SK-N-SH (cell line): ENCODE data around the gene PHF21A.

Experiments used
- CHD2 ChIP-seq: fragments of 150-350 bp; IDR thresholded peaks from 2 replicates; pipeline ENCODE4 v1.6.1; 2018; ENCODE audit warnings: low read length; ENCODE audit not compliant: partially characterized antibody
- EP300 ChIP-seq, 2 experiments: IDR thresholded peaks; 2 replicates each; pipeline versions ENCODE4 v1.4.0 to v1.6.1; 2012; ENCODE audit warnings: borderline replicate concordance in 1 of 2, low read depth in 1 of 2, low read length in 1 of 2
- EZH2phosphoT487 ChIP-seq: fragments of 200-600 bp; sonication (generic); IDR thresholded peaks from 2 replicates; pipeline ENCODE4 v1.6.1; 2017; ENCODE audit warnings: low read depth, mixed run types, mild to moderate bottlenecking, antibody characterized with exemption, moderate library complexity, borderline replicate concordance
- POLR2AphosphoS5 ChIP-seq: IDR thresholded peaks from 2 replicates; pipeline ENCODE4 v1.6.1; 2012; ENCODE audit warnings: low read depth, low read length
- RCOR1 ChIP-seq: fragments of 150-350 bp; IDR thresholded peaks from 2 replicates; pipeline ENCODE4 v1.6.1; 2017; ENCODE audit warnings: antibody characterized with exemption, low read length
- SIN3A ChIP-seq: IDR thresholded peaks from 2 replicates; pipeline ENCODE4 v1.6.1; 2012; ENCODE audit warnings: low read depth, mild to moderate bottlenecking, low read length, moderate library complexity, borderline replicate concordance
- TEAD4 ChIP-seq: IDR thresholded peaks from 2 replicates; pipeline ENCODE4 v1.4.0; 2012; ENCODE audit warnings: mild to moderate bottlenecking, borderline replicate concordance; ENCODE audit not compliant: insufficient read depth
- TF ChIP-seq, protein P1 (sequence below): IDR thresholded peaks from 2 replicates; pipeline ENCODE4 v1.6.1; 2012; ENCODE audit warnings: mild to moderate bottlenecking, low read depth, low read length, moderate library complexity

DNA sequence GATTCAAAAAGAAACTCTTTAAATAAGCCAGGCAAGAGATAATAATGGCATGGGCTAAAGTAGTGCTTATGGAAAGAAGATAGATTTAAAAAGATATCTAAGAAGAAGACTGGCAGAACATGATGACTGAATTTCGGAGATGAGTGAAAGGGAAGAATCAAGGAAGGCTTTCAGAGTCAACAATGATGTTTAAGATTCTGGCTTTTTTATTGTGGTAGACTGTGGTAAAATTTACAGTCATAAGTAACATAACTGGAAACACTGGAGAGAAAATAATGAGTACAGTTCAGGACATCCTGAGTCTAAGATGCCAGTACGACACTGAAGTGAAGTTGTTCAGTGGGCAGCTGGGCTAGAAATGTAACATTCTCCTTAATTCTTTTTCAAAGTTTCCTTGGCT lies 85.2 kb downstream of the PHF21A start:
- TF ChIP-seq SIN3A (no peak), TEAD4 (no peak), CHD2 (no peak), EZH2phosphoT487 (no peak), RCOR1 (no peak), POLR2AphosphoS5 (no peak), EP300 (IDR thresholded peaks at IDR 0.05; ENCODE audit: borderline replicate concordance in 1 of 2, low read depth in 1 of 2, low read length in 1 of 2) (no peak)
- TF ChIP-seq, protein P1, sequence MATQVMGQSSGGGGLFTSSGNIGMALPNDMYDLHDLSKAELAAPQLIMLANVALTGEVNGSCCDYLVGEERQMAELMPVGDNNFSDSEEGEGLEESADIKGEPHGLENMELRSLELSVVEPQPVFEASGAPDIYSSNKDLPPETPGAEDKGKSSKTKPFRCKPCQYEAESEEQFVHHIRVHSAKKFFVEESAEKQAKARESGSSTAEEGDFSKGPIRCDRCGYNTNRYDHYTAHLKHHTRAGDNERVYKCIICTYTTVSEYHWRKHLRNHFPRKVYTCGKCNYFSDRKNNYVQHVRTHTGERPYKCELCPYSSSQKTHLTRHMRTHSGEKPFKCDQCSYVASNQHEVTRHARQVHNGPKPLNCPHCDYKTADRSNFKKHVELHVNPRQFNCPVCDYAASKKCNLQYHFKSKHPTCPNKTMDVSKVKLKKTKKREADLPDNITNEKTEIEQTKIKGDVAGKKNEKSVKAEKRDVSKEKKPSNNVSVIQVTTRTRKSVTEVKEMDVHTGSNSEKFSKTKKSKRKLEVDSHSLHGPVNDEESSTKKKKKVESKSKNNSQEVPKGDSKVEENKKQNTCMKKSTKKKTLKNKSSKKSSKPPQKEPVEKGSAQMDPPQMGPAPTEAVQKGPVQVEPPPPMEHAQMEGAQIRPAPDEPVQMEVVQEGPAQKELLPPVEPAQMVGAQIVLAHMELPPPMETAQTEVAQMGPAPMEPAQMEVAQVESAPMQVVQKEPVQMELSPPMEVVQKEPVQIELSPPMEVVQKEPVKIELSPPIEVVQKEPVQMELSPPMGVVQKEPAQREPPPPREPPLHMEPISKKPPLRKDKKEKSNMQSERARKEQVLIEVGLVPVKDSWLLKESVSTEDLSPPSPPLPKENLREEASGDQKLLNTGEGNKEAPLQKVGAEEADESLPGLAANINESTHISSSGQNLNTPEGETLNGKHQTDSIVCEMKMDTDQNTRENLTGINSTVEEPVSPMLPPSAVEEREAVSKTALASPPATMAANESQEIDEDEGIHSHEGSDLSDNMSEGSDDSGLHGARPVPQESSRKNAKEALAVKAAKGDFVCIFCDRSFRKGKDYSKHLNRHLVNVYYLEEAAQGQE = no peak
